ENCODE data around the gene TIGD1.

- TF ChIP-seq CTCF (conservative IDR thresholded peaks at IDR 0.05; ENCODE audit: low read depth, low read length) = no peak
- no peak for TF ChIP-seq EZH2 (IDR thresholded peaks at IDR 0.05; ENCODE audit: borderline replicate concordance, low read depth, low read length, poor library complexity, severe bottlenecking)
Measured at GRCh38 chr2:232523402-232523681, 27.0 kb downstream of the TIGD1 start.
